Ovary (tissue), 3 donors: ENCODE data around the gene KLRC2.
"Not testable (repeated sequence)": the region's sequence is repeated elsewhere in the genome, so short reads cannot be mapped to it uniquely, and the experiment has no call there.

Experiments
- EP300 ChIP-seq: sonication (generic); formaldehyde crosslinking; IDR thresholded peaks from one replicate; pipeline ENCODE4 v1.6.1; 2017; ENCODE audit warnings: antibody characterized with exemption
- POLR2A ChIP-seq: fragments of 450-650 bp; IDR thresholded peaks from one replicate; pipeline ENCODE4 v1.6.1; 2017; ENCODE audit warnings: antibody characterized with exemption, mild to moderate bottlenecking, moderate library complexity
- TF ChIP-seq, protein P1 (sequence below), 3 donors: fragments of 450-650 bp in 2 of 3; fragments of 200-600 bp in 1 of 3; IDR thresholded peaks; one replicate each; pipeline versions ENCODE4 v1.5.1 to v1.8.0; 2016 to 2022; ENCODE audit warnings: antibody characterized with exemption in 3 of 3, mild to moderate bottlenecking in 1 of 3
- donor health status: DM: no; HTN: no; CAD: no.

DNA sequence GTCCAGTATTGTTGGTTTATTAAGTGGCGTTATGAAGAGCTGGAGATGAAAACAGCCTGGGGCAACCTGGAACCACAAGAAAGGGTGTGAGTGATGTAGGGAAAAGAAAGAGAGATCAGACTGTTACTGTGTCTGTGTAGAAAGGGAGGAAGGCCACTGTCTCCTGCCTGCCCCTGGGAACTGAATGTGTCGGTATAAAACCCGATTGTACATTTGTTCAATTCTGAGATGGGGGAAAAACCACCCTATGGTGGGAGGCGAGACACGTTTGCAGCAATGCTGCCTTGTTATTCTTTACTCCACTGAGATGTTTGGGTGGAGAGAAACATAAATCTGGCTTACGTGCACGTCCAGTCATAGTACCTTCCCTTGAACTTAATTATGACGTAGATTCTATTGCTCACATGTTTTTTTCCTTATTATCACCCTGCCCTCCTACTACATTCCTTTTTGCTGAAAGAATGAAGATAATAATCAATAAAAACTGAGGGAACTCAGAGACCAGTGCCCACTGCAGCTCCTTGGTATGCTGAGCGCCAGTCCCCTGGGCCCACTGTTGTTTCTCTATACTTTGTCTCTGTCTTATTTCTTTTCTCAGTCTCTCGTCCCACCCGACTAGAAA, 41.2 kb downstream of the KLRC2 start:
- TF ChIP-seq, protein P1, sequence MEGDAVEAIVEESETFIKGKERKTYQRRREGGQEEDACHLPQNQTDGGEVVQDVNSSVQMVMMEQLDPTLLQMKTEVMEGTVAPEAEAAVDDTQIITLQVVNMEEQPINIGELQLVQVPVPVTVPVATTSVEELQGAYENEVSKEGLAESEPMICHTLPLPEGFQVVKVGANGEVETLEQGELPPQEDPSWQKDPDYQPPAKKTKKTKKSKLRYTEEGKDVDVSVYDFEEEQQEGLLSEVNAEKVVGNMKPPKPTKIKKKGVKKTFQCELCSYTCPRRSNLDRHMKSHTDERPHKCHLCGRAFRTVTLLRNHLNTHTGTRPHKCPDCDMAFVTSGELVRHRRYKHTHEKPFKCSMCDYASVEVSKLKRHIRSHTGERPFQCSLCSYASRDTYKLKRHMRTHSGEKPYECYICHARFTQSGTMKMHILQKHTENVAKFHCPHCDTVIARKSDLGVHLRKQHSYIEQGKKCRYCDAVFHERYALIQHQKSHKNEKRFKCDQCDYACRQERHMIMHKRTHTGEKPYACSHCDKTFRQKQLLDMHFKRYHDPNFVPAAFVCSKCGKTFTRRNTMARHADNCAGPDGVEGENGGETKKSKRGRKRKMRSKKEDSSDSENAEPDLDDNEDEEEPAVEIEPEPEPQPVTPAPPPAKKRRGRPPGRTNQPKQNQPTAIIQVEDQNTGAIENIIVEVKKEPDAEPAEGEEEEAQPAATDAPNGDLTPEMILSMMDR (IDR thresholded peaks at IDR 0.05): not testable (repeated sequence)
- not testable (repeated sequence) for TF ChIP-seq EP300, POLR2A
